ENCODE data around the gene TPK1. TPM values are rescaled to one million over a fixed set of nuclear protein-coding genes. Genes with fewer than 3 reads are reported as not detected.
A peak's percentile ranks its signal among the peaks of the same experiment; 100 is the strongest.

Gene TPK1
- total and polyA plus RNA-seq, 5 experiments from 2014 or later = 26.1 to 32.6 (median 26.6) TPM

DNA sequence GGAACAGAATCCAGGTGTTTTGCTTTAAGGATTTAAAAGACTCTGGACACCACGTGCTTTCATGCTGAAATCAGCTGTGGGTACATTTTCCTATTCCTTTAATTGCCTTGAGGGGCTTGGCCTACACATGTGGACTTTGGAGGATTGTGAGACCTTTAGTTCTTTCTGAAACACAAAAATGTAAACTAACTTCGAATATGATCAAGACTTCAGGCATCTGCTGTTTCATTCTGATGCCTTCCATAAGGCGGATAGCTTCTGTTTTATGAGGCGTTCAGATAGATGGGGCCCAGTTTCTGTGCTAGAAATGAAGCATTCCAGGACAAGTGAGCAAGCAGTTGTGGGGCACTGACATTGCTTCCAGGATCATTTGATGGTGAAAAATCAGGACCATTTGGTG is 430.9 kb downstream of the TPK1 start:
- Mint-ChIP-seq H3K9me3 (no peaks in the 10 kb centered on the region), H3K27me3 (peaks cover 2 to 22% (median 5%) of the 10 kb centered on the region in 5 donors), H3K4me3 (no peak overlapping the region), H3K36me3 (no peaks in the 10 kb centered on the region), H3K4me1 (no peaks in the 10 kb centered on the region), H3K27ac (peak overlapping the region in 1 of 10 donors; percentile 74)
- DNase-seq = no peak
- ATAC-seq = no peak
- POLR2A ChIA-PET = no interaction called here

DNA sequence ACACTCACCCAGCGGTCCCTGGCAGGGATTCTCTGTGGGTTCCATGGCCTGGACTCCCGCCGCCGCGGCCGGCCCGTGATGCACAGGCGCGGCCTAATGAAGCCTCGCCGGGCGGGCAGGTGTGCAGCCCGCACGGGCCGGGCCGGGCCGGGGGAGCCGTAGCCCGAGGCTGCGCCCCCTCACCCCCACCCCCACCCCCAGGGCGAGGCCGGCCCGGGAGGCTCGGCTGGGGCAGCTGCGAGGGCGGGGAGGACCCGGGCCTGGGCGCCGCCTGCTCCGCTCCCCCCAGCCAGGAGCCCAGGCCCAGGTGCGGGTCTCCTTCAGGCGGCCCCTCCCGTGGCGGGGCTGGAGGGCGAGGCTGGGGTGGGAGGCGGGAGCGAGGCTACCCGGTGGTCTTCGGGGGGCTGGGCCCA is 432.2 kb downstream of the TPK1 start, which contains the start of gene NOBOX:
NOBOX (minus strand) TSS at position 45 of the 413 bp plus-strand sequence.
- ATAC-seq (no peak), DNase-seq (no peak)
- no peaks in the 10 kb centered on the region for H3K4me1 Mint-ChIP-seq
- H3K4me3 Mint-ChIP-seq = no peak within 1 kb of the TSS
- POLR2A ChIA-PET = no interaction called here
- no peaks in the 10 kb centered on the region for H3K9me3 Mint-ChIP-seq
- no peaks in the 10 kb centered on the region for H3K36me3 Mint-ChIP-seq
- H3K27me3 Mint-ChIP-seq = peaks cover 2 to 19% (median 5%) of the 10 kb centered on the region in 5 donors
- H3K27ac Mint-ChIP-seq = no peak within 1 kb of the TSS

DNA sequence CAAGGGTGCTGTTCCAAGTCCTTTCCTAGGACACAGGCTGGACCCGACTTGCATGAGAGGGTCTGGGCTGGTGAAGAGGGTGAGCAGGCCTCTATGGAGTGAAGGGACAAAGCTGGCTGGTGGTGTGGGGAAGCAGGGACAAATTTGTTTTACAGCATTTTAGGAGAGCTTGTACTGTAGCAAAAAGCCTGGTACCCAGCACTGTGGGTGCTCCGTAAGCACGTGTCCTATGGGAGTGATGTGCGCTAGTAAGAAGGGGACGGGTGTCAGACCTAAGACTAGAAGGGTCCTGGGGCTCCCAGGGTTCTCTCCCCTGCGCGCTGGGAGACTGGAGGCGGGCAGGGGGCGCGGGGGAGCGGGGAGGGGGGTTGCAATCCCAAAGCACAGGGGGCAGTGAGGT is 432.8 kb downstream of the TPK1 start:
- Mint-ChIP-seq H3K36me3 (no peaks in the 10 kb centered on the region), H3K9me3 (no peaks in the 10 kb centered on the region), H3K27ac (no peak overlapping the region), H3K27me3 (peaks cover 2 to 14% (median 5%) of the 10 kb centered on the region in 5 donors), H3K4me3 (no peak overlapping the region), H3K4me1 (no peaks in the 10 kb centered on the region)
- ATAC-seq (no peak), DNase-seq (no peak)
- POLR2A ChIA-PET = no interaction called here

All from naive thymus-derived CD8-positive, alpha-beta T cell (primary cell).